NOMO-1 (cell line): Measurements from ENCODE around the gene CCDC87.
A peak's percentile ranks its signal among the peaks of the same experiment; 100 is the strongest.
"Not testable (repeated sequence)": the region's sequence is repeated elsewhere in the genome, so short reads cannot be mapped to it uniquely, and the experiment has no call there.

Source experiments
- DNase-seq, 2 experiments: peaks; one replicate each; lab custom pipeline; 2025; ENCODE audit not compliant: unreplicated experiment in 2 of 2; lab: John Stamatoyannopoulos, UW

Gene CCDC87

GRCh38 chr11:66617155-66617834, 24.4 kb upstream of the CCDC87 start:
- peak in 1 of 2 experiments; percentile 51 for DNase-seq

DNA sequence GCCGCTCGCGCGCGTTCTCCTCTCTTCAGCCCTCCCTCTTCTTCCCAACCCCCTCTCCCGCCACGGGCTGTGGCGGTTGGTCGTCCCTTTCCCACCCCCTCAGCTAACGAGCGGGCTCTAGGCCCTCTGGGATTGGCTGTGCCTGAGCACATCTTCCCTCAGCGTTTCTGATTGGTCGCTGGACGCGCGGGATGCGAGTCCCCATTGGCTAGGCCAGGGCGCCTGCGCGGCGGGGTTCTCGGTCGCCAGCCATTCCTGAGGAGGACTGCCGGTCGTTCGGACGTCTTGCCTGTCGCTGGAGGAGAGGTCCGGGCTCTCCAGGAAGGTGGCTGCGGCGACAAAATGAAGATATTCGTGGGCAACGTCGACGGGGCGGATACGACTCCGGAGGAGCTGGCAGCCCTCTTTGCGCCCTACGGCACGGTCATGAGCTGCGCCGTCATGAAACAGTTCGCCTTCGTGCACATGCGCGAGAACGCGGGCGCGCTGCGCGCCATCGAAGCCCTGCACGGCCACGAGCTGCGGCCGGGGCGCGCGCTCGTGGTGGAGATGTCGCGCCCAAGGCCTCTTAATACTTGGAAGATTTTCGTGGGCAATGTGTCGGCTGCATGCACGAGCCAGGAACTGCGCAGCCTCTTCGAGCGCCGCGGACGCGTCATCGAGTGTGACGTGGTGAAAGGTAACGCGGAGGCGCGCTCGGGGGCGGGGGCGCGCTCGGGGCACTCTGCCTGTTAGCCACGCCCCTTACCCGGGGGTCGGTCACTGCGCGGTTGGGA, 23.7 kb upstream of the CCDC87 start, which contains the start of gene RBM14:
RBM14 (plus strand) TSS at position 252 of the 776 bp plus-strand sequence; CDS start at position 343, 91 bp downstream.
- peak; percentile 98 to 99 for DNase-seq

DNA sequence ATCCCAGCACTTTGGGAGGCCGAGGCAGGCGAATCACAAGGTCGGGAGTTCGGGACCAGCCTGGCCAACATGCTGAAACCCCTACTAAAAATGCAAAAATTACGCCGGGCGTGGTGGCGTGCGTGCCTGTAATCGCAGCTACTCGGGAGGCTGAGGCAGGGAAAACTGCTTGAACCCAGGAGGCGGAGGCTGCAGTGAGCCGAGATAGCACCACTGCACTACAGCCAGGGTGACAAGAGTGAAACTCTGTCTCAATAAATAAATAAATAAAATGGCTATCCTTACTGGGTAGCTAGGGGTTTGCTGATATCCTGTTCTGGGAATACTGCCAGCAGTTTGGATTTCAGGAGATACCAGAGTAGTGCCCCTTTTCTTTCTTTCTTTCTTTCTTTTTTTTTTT, 21.2 kb upstream of the CCDC87 start:
- DNase-seq, result no peak

DNA sequence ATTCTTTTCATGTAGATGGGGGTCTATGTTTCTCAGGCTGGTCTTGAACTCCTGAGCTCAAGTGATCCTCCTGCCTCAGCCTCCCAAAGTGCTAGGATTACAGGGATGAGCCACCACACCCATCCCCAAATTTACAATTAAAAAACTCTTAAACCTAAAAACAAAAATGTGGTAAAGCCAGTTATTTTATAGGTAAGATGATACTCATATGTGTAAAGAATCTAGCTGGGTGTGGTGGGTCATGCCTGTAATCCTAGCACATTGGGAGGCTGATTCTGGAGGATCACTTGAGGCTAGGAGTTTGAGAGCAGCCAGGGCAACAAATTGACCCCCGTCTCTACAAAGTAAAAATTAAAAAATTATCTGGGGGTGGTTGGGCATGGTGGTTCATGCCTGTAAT, 19.6 kb upstream of the CCDC87 start:
- DNase-seq, result no peak

GRCh38 chr11:66609721-66610617, 17.1 kb upstream of the CCDC87 start:
- DNase-seq, result no peak

DNA sequence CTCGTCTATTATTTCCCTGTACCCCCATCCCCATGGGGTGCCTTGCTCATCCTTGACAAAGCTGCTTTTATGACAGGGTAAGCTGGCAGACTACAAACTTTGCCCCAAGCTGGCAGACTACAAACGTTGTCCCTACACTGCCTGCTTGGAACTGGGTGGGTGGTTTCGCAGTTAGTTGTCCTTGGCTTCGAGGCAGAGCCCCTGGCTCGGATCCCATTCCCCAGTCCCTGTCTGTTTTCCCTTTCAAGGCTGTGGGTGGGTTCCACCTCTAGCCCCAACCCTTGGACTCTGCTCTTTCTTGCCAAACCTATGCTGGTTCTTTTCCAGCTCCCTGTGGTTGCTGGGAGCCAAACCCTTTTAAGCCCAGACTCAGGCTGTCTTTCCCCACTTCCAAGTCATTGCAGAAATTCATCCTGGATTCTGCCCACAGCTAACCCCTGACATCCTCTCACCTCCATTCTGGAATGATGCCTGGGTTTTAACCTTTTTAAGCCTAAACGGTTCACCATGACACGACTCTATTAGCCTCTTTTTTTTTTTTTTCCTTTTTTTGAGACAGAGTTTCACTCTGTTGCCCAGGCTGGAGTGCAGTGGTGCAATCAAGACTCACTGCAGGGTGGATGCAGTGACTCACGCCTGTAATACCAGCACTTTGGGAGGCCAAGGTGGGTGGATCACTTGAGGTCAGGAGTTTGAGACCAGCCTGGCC, 14.4 kb upstream of the CCDC87 start:
- DNase-seq, result peak in 1 of 2 experiments; percentile 9

- not testable (repeated sequence) for DNase-seq
These were observed 13.7 kb upstream of the CCDC87 start for GRCh38 chr11:66606608-66607007.

- DNase-seq, result no peak
These were observed 11.3 kb upstream of the CCDC87 start for GRCh38 chr11:66604155-66604554.

DNA sequence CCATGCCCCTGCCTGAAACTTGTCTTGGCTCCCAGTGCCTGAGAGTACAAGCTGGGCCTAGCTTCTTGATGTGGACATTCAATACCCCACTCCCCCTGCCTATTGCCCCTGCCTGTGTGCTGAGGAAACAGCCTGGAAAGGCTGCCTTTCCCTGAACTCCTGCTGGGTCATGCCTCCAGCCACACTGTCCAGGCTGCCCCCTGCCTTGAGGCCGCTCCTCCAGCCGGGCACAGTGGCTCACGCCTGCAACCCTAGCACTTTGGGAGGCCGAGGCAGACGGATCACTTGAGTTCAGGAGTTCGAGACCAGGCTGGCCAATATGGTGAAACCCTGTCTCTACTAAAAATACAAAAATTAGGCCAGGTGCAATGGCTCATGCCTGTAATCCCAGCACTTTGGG, 10.2 kb upstream of the CCDC87 start:
- DNase-seq, result no peak

GRCh38 chr11:66600631-66601233, 7.9 kb upstream of the CCDC87 start:
- peak in 1 of 2 experiments; percentile 20 for DNase-seq

DNA sequence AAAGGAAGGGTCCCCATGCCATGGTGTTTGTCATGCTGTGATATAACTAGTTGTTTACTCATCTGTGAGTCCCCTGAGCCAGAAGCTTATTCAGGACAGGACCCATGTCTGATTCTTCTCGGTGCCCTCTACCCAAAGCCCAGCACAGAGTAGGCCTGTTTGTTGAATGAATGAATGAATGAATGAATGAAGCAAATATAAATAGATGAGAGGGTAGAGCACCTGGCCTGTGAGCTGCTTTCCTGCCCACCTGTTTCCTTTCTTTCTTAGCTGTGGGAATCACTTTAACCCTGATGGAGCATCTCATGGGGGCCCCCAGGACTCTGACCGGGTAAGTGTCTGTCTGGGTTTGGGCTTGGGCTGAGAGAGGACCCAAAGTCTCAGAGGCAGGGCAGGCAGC, 7.4 kb upstream of the CCDC87 start:
- no peak for DNase-seq

DNA sequence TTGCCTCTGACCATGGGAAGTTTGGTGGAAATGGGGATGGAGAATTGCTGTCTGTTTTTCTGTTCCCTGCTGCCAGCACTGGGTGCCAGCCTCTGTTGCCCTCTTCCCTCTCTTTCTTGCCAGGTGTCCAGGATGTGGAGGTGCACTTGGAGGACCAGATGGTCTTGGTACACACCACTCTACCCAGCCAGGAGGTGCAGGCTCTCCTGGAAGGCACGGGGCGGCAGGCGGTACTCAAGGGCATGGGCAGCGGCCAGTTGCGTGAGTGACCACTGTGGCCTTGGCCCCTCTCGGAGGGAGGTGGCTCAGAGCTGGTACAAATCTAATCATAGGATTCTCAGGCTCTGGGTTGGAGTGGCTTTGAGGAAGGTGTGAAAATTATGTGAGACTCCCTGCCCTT, 6.1 kb upstream of the CCDC87 start:
- DNase-seq, result no peak

- peak; percentile 82 to 88 for DNase-seq
These were observed 2.5 kb upstream of the CCDC87 start for GRCh38 chr11:66595245-66595904.

GRCh38 chr11:66593650-66594049, 787 bp upstream of the CCDC87 start:
- no peak for DNase-seq

DNA sequence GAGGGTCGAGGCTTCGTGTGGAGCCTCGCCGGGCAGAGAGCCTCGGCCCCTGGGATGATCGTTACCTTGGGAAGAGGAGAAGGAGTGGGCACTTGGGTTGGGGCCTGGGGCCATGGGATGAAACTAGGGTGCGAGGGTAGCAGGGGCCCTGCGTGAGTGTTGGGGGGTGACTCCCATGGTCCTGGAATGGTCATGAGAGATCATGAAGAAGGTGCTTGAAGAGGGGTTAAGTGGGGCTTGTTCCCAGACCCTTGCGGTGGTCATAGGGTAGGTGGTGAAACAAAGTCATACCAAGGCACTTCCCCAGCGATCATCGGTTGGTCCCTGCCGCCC, 406 bp upstream of the CCDC87 start:
- DNase-seq, result no peak

DNA sequence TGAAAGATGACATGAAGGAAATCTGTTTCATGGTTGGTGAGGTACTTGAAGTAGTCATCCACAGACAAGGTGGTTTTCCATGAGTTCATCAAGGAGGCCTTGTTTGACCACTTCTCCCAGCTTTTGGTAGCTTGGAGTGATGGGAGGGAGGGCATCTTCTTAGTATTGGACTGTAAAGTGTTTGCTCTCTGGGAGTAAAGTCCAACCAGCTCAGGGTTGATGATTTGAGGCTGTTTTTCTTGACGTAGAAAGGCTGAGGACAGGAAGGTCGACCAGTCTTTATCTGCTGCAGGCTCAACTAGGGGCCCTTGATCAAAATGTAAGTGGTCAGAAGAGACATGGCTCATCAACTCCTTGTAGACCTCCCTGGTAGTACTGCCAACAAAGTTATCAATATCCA, 1.7 kb downstream of the CCDC87 start:
- DNase-seq, result no peak

DNA sequence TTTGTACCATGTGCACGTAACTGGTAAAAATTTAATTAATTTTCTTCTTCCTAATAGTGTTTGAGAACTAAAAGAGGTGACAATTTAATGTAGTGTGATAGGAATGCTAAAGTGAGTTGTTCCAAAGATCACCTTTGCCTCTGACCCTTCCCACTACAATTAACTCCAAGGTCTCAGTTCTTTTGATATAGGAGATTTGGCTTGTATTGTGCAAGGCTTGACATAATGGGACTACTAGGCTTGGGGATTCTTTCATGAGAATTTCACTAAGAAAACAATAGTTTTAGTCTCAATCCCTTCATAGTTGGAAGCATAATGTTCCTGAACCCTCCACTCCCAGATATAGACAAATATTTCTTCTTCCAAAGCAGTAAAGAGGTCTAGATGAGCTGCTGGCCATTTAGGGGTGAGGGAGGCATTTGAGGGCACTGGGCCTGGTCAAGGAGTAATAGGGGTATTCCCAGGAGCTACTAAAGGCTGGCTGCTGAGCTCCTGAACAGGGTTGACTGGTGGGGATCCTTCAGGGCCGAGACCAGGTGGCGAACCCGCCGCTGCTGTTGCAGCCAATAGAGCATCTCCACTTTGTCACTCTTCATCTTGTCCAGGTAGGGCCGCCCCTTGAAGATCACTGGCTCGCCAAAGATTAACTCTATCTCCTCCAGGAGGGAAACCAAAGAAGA, 2.7 kb downstream of the CCDC87 start:
- DNase-seq, result no peak

- DNase-seq, result not testable (repeated sequence)
These were observed 3.5 kb downstream of the CCDC87 start for GRCh38 chr11:66589315-66589714.

DNA sequence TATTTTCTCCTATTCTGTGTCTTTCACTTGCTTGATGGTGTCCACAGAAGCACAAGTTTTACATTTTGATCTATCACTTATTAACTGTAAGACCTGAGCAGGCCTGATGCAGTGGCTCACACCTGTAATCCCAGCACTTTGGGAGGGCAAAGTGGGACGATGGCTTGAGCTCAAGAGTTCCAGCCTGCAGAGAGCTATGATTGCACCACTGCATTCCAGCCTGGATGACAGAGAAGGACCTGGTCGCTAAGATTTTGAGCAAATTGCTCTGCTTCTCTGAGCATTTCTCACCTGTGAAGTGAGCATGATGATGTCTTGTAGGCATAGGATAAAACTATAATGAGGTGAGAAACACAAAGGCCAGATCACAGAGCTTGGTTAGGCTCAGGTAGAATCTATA, 6.7 kb downstream of the CCDC87 start:
- DNase-seq, result no peak
